Effector memory CD4-positive, alpha-beta T cell (primary cell): ENCODE results near the gene CENPX.

Experiments used
- DNase-seq, 3 donors: peaks; one replicate each; pipeline ENCODE4 v3.0.0-alpha.2; 2020
- H3K27ac ChIP-seq: 2 replicates; pipeline ENCODE4 v1.7.0; 2013; ENCODE audit warnings: mild to moderate bottlenecking, low read length, moderate library complexity; ENCODE audit not compliant: insufficient read depth, poor library complexity, severe bottlenecking
- H3K27me3 ChIP-seq: replicated peaks from 2 replicates; pipeline ENCODE4 v1.7.0; 2013; ENCODE audit warnings: mild to moderate bottlenecking, low read length; ENCODE audit not compliant: insufficient read depth, control insufficient read depth, poor library complexity, severe bottlenecking
- H3K36me3 ChIP-seq: 2 replicates; pipeline ENCODE4 v1.7.0; 2013; ENCODE audit warnings: mild to moderate bottlenecking, low read length, moderate library complexity; ENCODE audit not compliant: control insufficient read depth, insufficient read depth
- H3K4me1 ChIP-seq: 2 replicates; pipeline ENCODE4 v1.7.0; 2013; ENCODE audit warnings: low read length, mild to moderate bottlenecking; ENCODE audit not compliant: control insufficient read depth, insufficient read depth, poor library complexity, severe bottlenecking
- H3K4me3 ChIP-seq: 2 replicates; pipeline ENCODE4 v1.7.0; 2013; ENCODE audit warnings: low read length, low read depth, mild to moderate bottlenecking; ENCODE audit not compliant: insufficient read depth, poor library complexity, severe bottlenecking
- H3K9me3 ChIP-seq: 2 replicates; pipeline ENCODE4 v1.7.0; 2013; ENCODE audit warnings: mild to moderate bottlenecking, low read length, moderate library complexity; ENCODE audit not compliant: control insufficient read depth

The CENPX gene

DNA sequence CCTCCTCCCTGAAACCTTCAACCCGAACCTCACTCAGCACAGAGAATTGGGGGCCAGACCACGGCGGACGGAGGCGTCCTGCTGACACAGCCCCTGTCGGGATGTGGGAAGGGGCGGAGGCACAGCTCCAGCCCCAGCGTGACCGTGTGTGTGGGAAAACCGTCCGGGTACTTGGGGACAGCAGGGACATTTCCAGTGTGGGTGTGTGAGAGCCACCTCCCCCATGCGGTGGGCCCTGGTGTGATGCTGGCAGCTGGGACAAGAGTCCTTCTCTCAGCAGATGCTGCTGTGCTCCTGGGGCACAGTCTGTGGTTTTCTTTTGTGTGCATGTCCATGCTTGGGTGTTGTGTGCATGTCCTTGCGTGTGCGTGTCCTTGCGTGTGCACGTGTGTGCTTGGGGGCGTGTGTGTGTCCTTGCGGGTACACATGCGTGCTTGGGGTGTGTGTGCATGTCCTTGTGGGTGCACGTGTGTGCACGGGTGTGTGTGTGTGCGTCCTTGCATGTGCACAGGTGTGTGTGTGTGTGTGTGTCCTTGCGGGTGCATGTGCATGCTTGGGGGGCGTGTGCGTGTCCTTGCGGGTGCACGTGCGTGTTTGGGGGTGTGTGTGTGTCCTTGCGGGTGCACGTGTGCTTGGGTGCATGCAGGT lies 16.9 kb downstream of the CENPX start:
- Histone ChIP-seq H3K27me3 (no peaks in the 10 kb centered on the region), H3K36me3 (no peaks in the 10 kb centered on the region), H3K4me3 (no peak overlapping the region), H3K9me3 (no peaks in the 10 kb centered on the region), H3K4me1 (no peaks in the 10 kb centered on the region), H3K27ac (no peak overlapping the region)
- DNase-seq, result no peak

- no peak overlapping the region for H3K27ac ChIP-seq
- H3K9me3 ChIP-seq, result no peaks in the 10 kb centered on the region
- H3K36me3 ChIP-seq, result no peaks in the 10 kb centered on the region
- no peak for DNase-seq
- no peaks in the 10 kb centered on the region for H3K27me3 ChIP-seq
- H3K4me1 ChIP-seq, result no peaks in the 10 kb centered on the region
- H3K4me3 ChIP-seq, result no peak overlapping the region
Observed at GRCh38 chr17:82004517-82005455, 17.9 kb downstream of the CENPX start.

- Histone ChIP-seq H3K4me3 (no peak overlapping the region), H3K27ac (no peak overlapping the region), H3K27me3 (no peaks in the 10 kb centered on the region), H3K36me3 (no peaks in the 10 kb centered on the region), H3K4me1 (no peaks in the 10 kb centered on the region), H3K9me3 (no peaks in the 10 kb centered on the region)
- no peak for DNase-seq
Observed at GRCh38 chr17:82003411-82004381, 19.0 kb downstream of the CENPX start.

DNA sequence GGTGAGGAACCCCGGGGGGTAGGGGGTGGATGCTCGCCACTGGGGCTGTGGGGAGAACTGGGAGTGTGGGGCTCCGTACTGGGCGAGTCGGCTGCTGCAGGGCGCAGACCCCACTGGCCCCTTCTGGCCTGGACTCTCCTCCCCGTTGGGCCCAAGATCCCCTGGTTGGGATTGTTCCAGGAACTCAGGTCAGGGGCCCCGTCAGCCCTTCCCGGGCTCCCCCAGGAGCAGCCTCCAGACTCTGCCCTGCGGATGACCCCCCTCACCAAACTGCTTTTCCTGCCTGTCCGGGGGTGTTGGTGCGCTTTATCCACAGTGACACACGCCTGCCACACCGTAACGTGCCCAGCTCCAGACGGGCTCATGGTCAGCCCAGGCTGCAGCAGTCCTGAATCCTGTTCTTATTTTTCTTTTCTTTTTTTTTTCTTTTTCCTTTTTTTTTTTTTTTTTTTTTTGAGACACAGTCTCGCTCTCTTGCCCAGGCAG lies 21.1 kb downstream of the CENPX start:
- no peak for DNase-seq
- peaks cover 2% of the 10 kb centered on the region for H3K36me3 ChIP-seq
- no peaks in the 10 kb centered on the region for H3K4me1 ChIP-seq
- H3K9me3 ChIP-seq, result no peaks in the 10 kb centered on the region
- H3K4me3 ChIP-seq, result no peak overlapping the region
- H3K27ac ChIP-seq, result no peak overlapping the region
- H3K27me3 ChIP-seq, result no peaks in the 10 kb centered on the region

- no peaks in the 10 kb centered on the region for H3K9me3 ChIP-seq
- no peaks in the 10 kb centered on the region for H3K4me1 ChIP-seq
- H3K27me3 ChIP-seq, result no peaks in the 10 kb centered on the region
- DNase-seq, result no peak
- no peak overlapping the region for H3K4me3 ChIP-seq
- no peak overlapping the region for H3K27ac ChIP-seq
- H3K36me3 ChIP-seq, result peaks cover 9% of the 10 kb centered on the region
Observed at GRCh38 chr17:82000803-82001570, 21.7 kb downstream of the CENPX start.

GRCh38 chr17:81999976-82000802 lies 22.5 kb downstream of the CENPX start:
- no peaks in the 10 kb centered on the region for H3K4me1 ChIP-seq
- no peaks in the 10 kb centered on the region for H3K9me3 ChIP-seq
- H3K4me3 ChIP-seq, result no peak overlapping the region
- no peaks in the 10 kb centered on the region for H3K27me3 ChIP-seq
- no peak overlapping the region for H3K27ac ChIP-seq
- DNase-seq, result no peak
- peaks cover 9% of the 10 kb centered on the region for H3K36me3 ChIP-seq

GRCh38 chr17:81999587-81999975 lies 23.1 kb downstream of the CENPX start:
- Histone ChIP-seq H3K4me1 (no peaks in the 10 kb centered on the region), H3K27ac (no peak overlapping the region), H3K27me3 (no peaks in the 10 kb centered on the region), H3K36me3 (peaks cover 9% of the 10 kb centered on the region), H3K9me3 (no peaks in the 10 kb centered on the region), H3K4me3 (no peak overlapping the region)
- DNase-seq, result no peak

GRCh38 chr17:81998691-81999438 lies 23.8 kb downstream of the CENPX start:
- H3K4me3 ChIP-seq, result no peak overlapping the region
- no peak for DNase-seq
- H3K4me1 ChIP-seq, result no peaks in the 10 kb centered on the region
- no peaks in the 10 kb centered on the region for H3K9me3 ChIP-seq
- peaks cover 9% of the 10 kb centered on the region for H3K36me3 ChIP-seq
- H3K27ac ChIP-seq, result no peak overlapping the region
- H3K27me3 ChIP-seq, result no peaks in the 10 kb centered on the region
